AG10803 (cell line): ENCODE results near the gene BST1.

ENCODE experiments used
- DNase-seq: peaks from one replicate; pipeline ENCODE4 v3.0.0; 2010; ENCODE audit warnings: low read depth
- H3K4me3 ChIP-seq: 2 replicates; pipeline ENCODE4 v1.5.1; 2011; ENCODE audit warnings: mild to moderate bottlenecking, low read length, control low read depth
- CTCF ChIP-seq: conservative IDR thresholded peaks from 2 replicates; pipeline ENCODE4 v1.5.1; 2011; ENCODE audit warnings: mild to moderate bottlenecking, low read length, control low read depth, inconsistent platforms

The BST1 gene

GRCh38 chr4:15711762-15712161 lies 8.9 kb downstream of the BST1 start:
- no peak for TF ChIP-seq CTCF
- DNase-seq, result no peak
- no peak overlapping the region for H3K4me3 ChIP-seq

- no peak for TF ChIP-seq CTCF
- no peak for DNase-seq
- no peak overlapping the region for H3K4me3 ChIP-seq
These were observed 9.3 kb downstream of the BST1 start for GRCh38 chr4:15712214-15712613.

GRCh38 chr4:15714141-15714540 lies 11.3 kb downstream of the BST1 start:
- no peak overlapping the region for H3K4me3 ChIP-seq
- peak; percentile 31 for DNase-seq
- no peak for TF ChIP-seq CTCF

- H3K4me3 ChIP-seq, result no peak overlapping the region
- peak; percentile 70 for DNase-seq
- no peak for TF ChIP-seq CTCF
These were observed 12.0 kb downstream of the BST1 start for GRCh38 chr4:15714646-15715435.

- no peak for TF ChIP-seq CTCF
- no peak overlapping the region for H3K4me3 ChIP-seq
These were observed 13.2 kb downstream of the BST1 start for GRCh38 chr4:15716115-15716514.

GRCh38 chr4:15717086-15717485 lies 14.2 kb downstream of the BST1 start:
- no peak overlapping the region for H3K4me3 ChIP-seq
- no peak for TF ChIP-seq CTCF
- peak; percentile 73 for DNase-seq

More at GRCh38 chr4:15716115-15716514, 13.2 kb downstream of the BST1 start:
- no peak for DNase-seq

- no peak overlapping the region for H3K4me3 ChIP-seq
- no peak for TF ChIP-seq CTCF
- DNase-seq, result no peak
These were observed 15.0 kb downstream of the BST1 start for GRCh38 chr4:15717657-15718416.
